ENCODE results near the gene OTOS. TPM values are rescaled to one million over a fixed set of nuclear protein-coding genes. Genes with fewer than 3 reads are reported as not detected.

The OTOS gene
- total RNA-seq, result not detected
- not detected for polyA plus RNA-seq (2013, experiment 1 of 2)
- polyA plus RNA-seq (2013, experiment 2 of 2), result not detected
- 0 reads per million in 172 experiments for total RNA-seq

- intact Hi-C loops (cut with DNase I, micrococcal nuclease), result loop anchor here (5.0 to 10.0 kb wide), 4 partner anchors 206 to 1776 kb away; no protein-coding TSS in a partner anchor
- Mint-ChIP-seq H3K36me3 (ENCODE audit: low read depth) (peaks cover 7% of the 10 kb centered on the region), H3K27me3 (peaks cover 4% of the 10 kb centered on the region), H3K9me3 (no peaks in the 10 kb centered on the region), H3K27ac (no peak within 1 kb of the TSS), H3K4me1 (ENCODE audit: low read depth) (peaks cover 16% of the 10 kb centered on the region), H3K4me3 (peak within 1 kb of the TSS; percentile 11)
- H3K9me3 ChIP-seq (ENCODE audit: control insufficient read depth in 1 of 2, insufficient read depth in 1 of 2, low read length in 2 of 2), result no peaks in the 10 kb centered on the region
- DNase-seq (no peak), ATAC-seq (ENCODE audit: poor library complexity) (no peak)
- peaks cover 26% of the 10 kb centered on the region for H3K4me1 ChIP-seq (ENCODE audit: insufficient read depth, low read length)
- POLR2A ChIA-PET, result no interaction called here
- H3K4me3 ChIP-seq (ENCODE audit: low read length), result no peak within 1 kb of the TSS
- no peaks in the 10 kb centered on the region for H3K36me3 ChIP-seq (ENCODE audit: insufficient read depth, low read length)
- CTCF ChIA-PET, result no interaction called here
- H3K27ac ChIP-seq (ENCODE audit: low read depth in 1 of 2, low read length in 2 of 2), result no peak within 1 kb of the TSS
- H3K27me3 ChIP-seq (ENCODE audit: control insufficient read depth in 1 of 2, insufficient read depth in 2 of 2, low read length in 2 of 2), result peaks cover 6% of the 10 kb centered on the region in 2 experiments
- no peak for TF ChIP-seq CTCF (IDR thresholded peaks at IDR 0.05)
Observed at GRCh38 chr2:240140511-240140910, at the start of gene OTOS. Gene OTOS (minus strand): TSS chr2:240140658. CDS start chr2:240140326, 332 bp downstream.

DNA sequence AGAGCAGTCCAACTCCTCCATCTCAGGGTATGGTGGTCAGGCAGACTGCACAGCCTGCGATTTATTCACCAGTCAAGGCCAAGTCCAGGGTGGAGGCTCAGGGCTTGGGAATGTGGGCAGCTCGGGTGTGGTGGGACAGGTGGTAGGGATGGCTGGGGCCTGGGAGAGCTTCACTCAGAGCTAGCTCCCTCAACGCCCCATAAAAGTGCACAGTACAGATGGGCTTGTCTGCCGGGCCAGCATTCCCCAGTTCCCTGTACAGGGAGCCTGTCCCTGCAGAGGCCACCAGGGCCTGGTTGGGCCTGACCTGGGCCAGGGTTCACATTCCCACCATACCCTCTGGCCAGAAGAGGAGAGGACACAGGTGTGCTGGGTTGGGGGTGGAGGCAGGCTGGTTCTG is 49.2 kb upstream of the OTOS start:
- H3K4me1 Mint-ChIP-seq (ENCODE audit: low read depth), result no peaks in the 10 kb centered on the region
- H3K4me1 ChIP-seq (ENCODE audit: insufficient read depth, low read length), result no peaks in the 10 kb centered on the region
- no peak overlapping the region for H3K4me3 ChIP-seq (ENCODE audit: low read length)
- H3K27me3 Mint-ChIP-seq, result peaks cover 32% of the 10 kb centered on the region
- TF ChIP-seq CTCF (IDR thresholded peaks at IDR 0.05), result no peak
- H3K27ac Mint-ChIP-seq, result no peak overlapping the region
- ATAC-seq (ENCODE audit: poor library complexity), result no peak
- H3K36me3 ChIP-seq (ENCODE audit: insufficient read depth, low read length), result no peaks in the 10 kb centered on the region
- H3K9me3 Mint-ChIP-seq, result peaks cover 9% of the 10 kb centered on the region
- ChIA-PET CTCF (no interaction called here), POLR2A (no interaction called here)
- peaks cover 4 to 12% of the 10 kb centered on the region in 2 experiments for H3K27me3 ChIP-seq (ENCODE audit: control insufficient read depth in 1 of 2, insufficient read depth in 2 of 2, low read length in 2 of 2)
- no peaks in the 10 kb centered on the region for H3K36me3 Mint-ChIP-seq (ENCODE audit: low read depth)
- no peak for DNase-seq
- intact Hi-C loops (cut with DNase I, micrococcal nuclease), result no loop called here
- H3K27ac ChIP-seq (ENCODE audit: low read depth in 1 of 2, low read length in 2 of 2), result no peak overlapping the region
- no peak overlapping the region for H3K4me3 Mint-ChIP-seq
- H3K9me3 ChIP-seq (ENCODE audit: control insufficient read depth in 1 of 2, insufficient read depth in 1 of 2, low read length in 2 of 2), result peaks cover 0 to 12% of the 10 kb centered on the region in 2 experiments

DNA sequence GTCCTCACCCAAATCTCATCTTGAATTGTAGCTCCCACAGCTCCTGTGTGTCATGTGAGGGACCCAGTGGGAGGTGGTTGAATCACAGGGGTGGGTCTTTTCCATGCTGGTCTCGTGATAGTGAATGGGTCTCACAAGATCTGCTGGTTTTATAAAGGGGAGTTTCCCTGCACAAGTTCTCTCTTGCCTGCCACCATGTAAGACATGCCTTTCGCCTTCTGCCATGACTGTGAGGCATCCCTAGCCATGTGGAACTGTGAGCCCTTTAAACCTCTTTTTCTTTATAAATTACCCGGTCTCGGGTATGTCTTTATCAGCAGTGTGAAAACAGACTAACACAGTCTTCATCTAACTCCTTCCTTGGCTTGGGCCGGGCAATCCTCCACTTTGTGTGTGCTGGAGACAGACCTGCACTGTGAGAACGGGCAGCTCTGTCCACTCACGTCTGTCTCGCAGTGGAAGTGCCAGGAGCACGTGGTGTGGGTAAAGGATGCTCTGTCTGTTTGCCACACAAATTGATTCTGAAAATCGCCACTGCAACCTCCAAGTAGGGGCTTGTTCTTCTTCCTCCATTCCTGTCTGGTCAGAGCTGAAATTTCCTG is 47.6 kb upstream of the OTOS start:
- POLR2A ChIA-PET, result no interaction called here
- peaks cover 8% of the 10 kb centered on the region in 2 experiments for H3K27me3 ChIP-seq (ENCODE audit: control insufficient read depth in 1 of 2, insufficient read depth in 2 of 2, low read length in 2 of 2)
- H3K4me1 ChIP-seq (ENCODE audit: insufficient read depth, low read length), result no peaks in the 10 kb centered on the region
- peaks cover 0 to 12% of the 10 kb centered on the region in 2 experiments for H3K9me3 ChIP-seq (ENCODE audit: control insufficient read depth in 1 of 2, insufficient read depth in 1 of 2, low read length in 2 of 2)
- no peak for TF ChIP-seq CTCF (IDR thresholded peaks at IDR 0.05)
- Mint-ChIP-seq H3K36me3 (ENCODE audit: low read depth) (no peaks in the 10 kb centered on the region), H3K4me3 (no peak overlapping the region), H3K9me3 (peaks cover 9% of the 10 kb centered on the region), H3K27me3 (peaks cover 35% of the 10 kb centered on the region), H3K4me1 (ENCODE audit: low read depth) (no peaks in the 10 kb centered on the region), H3K27ac (no peak overlapping the region)
- no peak overlapping the region for H3K4me3 ChIP-seq (ENCODE audit: low read length)
- intact Hi-C loops (cut with DNase I, micrococcal nuclease), result no loop called here
- CTCF ChIA-PET, result no interaction called here
- DNase-seq, result no peak
- no peak overlapping the region for H3K27ac ChIP-seq (ENCODE audit: low read depth in 1 of 2, low read length in 2 of 2)
- no peaks in the 10 kb centered on the region for H3K36me3 ChIP-seq (ENCODE audit: insufficient read depth, low read length)
- no peak for ATAC-seq (ENCODE audit: poor library complexity)
